Stimulated activated CD4-positive, alpha-beta T cell treated with anti-CD3 and anti-CD28 coated beads, TNF-alpha, amount 100 ng/mL, for 1 hour (primary cell): ENCODE data around the gene TCF4.

Experiments used
- DNase-seq, 3 donors: peaks; one replicate each; pipeline ENCODE4 v3.0.0-alpha.2; 2020; ENCODE audit warnings: low read depth in 3 of 3, low spot score in 1 of 3

TCF4 gene

DNA sequence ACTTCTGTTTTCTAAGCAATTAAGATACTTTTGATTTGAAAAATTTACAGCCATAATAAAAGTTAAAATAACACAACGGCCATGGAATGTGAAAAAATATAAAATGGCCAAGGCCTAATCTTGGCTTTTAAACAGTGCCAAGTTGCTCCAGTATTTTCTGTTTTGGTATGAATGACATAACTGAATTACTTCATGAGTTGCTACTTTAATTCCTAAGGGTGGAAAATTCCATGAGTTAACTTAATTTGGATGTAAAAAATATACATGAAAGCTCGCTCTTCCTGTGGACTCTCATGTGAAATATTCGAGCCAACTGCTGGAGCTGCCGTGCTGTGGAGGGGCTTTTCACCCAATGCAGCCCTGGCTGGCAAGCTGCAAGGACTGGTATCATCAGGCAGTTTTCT, 342.8 kb downstream of the TCF4 start:
- DNase-seq, result no peak

DNA sequence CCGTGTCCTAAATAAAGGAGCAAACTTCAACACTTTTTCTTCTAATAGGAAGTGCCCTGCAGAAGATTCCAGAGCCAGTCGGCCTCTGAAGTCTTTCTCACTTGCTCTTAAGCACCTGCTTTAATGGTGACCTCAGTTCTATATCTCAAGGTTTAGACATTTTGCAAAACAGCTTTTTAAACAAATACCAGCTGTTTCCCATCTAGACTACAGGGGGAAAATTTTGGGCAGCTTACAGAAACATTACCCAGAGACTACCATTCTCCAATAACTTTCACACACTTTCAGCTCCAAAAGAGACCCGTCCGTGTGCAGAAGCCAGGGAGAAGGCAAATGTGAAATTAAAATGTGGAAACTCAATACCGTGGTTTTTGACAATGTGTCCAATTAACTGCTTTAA, 343.4 kb downstream of the TCF4 start:
- DNase-seq, result no peak

DNA sequence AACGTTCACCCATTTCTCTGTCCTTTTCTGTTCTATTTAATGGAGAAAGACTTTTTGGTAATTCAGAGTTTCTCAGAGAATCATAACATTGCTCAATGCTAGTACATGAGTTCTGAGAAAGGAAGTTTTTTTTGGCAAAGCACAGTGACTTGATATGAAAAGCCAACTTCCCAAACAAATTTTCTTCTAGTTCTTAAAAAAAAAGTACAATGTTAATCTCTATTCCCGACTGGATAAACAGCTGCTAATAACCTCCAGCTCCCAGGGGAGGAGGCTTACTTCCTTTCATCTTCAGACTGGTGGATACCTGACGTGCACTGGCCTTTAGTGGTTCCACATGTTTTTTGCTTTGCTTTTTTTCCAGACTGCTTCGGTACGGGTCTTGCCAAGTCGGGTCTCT, 344.1 kb downstream of the TCF4 start:
- DNase-seq, result no peak

DNA sequence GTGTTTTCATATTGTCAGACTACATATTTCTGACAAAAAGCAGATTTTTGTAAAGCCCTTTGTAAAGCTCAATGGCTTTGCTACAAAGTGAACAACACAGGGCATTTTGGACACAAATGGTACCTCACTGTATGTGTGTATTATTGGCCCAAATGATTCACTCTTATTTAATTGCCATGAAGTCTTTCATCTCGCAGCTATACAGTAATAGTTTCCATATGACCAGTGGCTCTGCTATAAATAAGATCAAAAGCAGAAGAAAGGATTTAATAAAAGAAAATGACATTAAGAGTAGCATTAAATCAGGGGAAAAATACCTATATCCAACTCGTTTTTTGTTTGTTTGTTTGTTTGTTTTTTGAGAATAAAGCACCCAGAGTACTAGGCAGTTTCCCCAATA, 344.7 kb downstream of the TCF4 start:
- no peak for DNase-seq

DNA sequence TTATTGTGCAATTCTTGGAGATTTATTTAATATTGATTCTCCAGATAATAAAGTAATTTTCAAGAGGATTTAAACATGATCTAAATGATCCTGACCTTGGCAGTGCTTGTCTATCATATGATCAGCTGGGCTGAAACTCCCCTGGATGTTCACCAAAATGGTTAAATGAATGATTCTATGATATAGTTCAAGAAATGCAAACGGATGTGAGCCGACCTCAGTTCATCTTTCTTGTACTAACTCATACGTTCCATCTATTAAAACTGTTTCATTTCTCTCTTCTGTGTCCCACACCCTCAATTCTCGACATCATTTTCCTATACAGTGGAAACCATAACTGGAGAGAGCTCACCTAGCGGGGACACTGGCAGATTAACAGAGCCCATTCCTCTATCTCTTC, 347.0 kb downstream of the TCF4 start:
- DNase-seq, result no peak

DNA sequence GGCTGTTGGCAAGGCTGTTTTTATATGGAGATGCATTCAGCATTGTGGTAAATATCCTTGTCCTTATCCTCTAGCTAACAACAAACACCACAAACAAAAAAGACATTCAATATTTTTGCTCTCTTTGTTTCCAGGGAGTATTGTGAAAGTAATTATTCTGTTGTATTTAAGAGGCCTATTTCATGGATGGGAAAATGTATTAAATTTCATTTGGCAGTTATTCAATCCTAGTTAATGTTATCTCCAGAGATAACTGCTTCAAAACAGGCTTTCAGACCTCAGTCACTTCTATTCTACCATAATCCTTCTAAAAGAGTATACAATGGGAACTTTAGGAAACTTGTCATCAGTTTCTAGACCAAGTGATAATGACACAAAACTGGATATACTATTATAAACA, 348.3 kb downstream of the TCF4 start:
- DNase-seq, result no peak

DNA sequence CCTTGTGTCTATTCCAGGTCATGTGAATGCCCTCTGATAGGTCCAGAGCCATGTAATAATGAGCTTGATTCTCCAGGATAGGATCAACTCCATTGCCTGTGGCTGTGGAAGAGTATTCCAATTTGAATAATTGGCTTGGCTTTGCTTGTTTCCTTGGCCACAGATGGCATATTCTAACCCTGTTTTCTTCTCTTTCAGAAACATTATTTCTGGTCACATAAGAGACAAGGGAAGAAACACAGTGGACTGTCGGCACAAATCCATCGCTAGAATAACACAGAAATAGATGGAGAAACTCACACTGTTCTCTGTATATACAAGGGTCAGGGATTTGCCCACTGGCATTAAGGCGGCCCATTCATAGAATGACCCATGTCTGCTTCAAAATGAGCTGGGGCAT, 350.3 kb downstream of the TCF4 start:
- no peak for DNase-seq

DNA sequence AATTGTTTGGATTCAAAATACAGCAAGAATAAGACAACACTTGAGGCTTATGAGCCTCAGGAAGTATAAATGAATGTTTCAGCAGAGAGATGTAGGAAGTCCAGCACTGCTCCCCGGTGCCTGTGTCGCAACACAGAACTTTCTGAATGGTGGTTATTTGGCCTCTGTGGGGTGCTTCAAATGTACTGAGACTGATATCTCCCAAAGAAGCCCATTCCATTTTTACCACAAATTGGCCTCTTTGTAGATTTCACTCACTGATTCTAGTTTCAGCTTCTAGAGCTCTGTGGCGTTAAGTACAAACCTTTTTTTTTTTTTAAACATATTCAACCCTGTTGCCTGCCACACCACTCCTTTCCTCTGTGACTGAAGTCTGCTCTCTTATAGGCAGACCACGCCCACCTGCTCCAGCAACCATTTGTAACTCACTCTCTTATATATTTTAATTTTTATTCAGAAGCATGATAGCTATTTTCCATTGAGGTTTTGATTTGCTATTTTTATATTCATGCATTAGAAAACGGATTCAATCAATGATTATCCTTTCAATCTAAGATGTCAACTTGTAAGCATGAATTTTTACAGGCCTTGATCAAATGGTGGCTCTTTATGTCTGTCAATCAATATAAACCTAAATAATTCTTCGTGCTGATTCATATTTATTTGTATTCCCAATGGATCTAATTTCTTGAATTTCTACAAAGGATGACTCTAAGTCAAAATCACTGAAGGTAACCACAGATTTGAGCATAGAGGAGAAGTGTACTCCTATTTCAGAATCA, 351.7 kb downstream of the TCF4 start:
- DNase-seq, result no peak

DNA sequence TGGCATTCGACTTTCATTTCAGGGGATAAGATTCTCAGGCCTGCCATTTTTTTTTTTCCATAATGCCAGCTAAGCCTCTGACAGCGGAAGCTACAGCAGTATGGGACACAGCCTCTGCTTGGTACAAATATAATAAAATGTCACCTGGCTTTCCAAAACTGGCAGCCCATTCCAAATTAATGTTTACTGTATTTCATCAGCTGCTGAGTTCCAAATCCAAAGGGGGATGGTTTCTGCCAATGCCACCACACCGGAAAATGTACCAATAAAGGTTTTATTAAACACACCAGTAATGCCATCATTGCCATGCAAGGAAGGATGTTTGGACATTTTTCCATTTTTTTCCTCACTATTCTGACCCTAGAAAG, 352.9 kb downstream of the TCF4 start:
- DNase-seq, result no peak

DNA sequence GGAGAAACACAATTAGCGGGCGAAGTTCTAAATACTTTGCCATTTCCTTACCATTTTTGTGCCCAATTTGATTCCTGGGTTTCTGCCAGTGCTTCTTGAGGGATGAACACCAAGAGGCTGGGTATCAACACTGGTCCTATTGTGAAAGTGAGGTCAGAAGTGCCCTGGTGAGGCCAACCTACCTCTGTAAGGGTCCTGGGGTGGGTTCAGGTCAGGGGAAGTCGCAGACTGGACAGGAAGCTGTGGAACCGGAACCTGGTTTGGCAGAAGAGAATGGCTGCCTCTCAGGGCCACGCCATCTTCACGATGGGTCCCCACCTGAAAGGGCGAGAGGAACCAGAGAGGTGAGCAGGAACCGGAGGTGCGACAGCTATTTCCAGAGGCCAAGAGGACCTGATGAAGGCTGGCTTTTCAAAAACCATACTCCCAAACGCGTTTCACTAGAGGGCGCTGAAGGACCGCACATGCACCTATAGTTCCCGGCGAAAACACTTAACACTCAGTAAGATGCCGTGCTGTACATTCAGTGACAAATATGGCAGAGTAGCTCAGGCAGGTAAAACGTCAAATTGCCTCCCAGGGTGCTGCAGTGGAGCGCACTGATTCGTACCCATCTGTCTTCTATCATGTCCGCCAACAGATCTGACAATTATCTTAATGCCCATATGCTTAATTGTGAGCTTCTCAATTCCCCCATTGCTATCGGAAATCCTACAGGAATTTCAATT, 353.5 kb downstream of the TCF4 start:
- peak in 1 of 3 donors; percentile 7 for DNase-seq

DNA sequence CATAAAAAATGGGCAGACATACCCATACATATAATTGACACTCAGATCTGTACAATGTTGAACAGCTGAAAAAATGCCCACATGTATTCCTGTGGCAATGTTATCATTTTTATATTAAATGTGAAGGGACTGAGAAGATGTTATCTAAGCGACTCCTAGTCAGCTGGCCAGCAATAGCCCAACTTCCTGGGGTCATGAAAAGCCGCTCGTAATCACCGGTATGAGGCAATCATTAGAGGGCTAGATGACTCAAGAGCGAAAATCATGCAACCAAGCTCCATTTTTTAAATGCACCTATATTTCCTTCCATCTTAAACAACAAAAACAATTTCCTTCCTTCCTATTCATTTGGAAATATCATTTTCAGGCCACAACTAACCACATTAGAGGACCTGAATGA, 354.1 kb downstream of the TCF4 start:
- no peak for DNase-seq

DNA sequence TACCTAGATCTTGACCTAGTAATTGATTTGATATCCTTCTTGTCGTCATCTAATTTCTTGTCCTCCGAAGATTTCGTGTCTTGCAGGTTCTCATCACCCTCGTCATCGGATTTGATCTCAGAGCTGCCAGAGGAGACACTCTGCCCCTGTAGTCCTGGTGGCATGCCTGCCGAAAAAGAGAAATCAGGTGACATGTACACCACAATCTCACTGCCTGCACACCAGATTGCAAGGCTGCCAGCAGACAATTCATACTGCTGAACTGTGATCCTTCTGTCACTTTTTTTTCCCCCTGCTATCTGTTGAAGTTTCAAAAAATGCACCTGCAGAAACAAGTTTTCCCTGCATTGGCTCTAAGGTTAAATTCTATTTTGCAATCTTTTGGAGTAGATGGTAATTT, 355.5 kb downstream of the TCF4 start:
- DNase-seq, result no peak

DNA sequence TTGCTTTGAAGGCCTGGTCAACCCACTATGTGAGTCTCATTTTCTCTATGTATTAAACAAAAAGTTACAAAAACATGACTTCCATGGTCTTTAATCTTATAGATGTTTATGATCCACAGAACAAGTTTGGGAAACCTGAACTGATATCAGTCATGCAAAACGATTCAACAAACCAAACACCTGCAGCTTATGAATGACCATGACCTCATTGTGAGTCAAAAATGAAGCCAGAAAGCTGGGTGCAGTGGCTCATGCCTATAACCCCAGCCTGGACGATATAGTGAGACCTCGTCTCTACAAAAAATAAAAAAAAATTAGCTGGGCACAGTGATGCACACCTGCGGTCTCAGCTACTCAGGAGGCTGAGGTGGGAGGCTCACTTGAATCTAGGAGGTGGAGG, 358.3 kb downstream of the TCF4 start:
- no peak for DNase-seq

DNA sequence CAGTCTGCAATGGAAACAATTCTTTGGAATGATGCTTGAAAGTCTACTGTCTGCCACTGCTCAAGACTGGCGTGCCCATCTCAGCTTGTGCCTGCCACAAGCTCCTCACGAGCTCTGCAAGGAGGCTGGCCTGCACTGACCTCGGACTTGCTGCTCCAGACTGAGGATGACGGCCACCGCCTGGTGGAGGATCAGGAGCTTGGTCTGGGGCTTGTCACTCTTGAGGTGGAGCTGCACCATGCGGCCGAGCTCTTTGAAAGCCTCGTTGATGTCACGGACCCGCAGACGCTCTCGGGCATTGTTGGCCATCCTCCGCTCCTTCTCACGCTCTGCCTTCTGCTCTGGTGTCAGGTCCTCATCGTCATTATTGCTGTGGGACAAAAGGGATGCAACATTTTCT, 359.3 kb downstream of the TCF4 start:
- DNase-seq, result no peak

DNA sequence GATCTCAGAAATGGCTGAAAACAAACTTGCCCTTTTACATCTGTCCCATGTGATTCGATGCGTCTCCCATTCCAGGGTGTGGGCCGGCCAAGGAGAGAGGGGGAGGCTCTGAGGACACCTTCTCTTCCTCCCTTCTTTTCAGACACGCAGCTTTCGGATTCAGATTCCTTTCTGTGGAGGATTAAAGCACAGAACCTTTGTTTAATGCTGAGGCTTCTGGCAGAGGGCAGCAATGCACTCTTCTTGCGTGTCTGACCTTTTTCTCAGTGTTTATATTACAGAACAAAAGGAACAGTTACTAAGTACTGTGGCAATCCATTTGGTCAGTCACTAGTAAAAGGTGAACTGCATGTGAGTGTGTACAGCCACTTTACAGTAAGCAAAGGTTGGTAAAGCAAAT, 359.8 kb downstream of the TCF4 start:
- DNase-seq, result no peak

DNA sequence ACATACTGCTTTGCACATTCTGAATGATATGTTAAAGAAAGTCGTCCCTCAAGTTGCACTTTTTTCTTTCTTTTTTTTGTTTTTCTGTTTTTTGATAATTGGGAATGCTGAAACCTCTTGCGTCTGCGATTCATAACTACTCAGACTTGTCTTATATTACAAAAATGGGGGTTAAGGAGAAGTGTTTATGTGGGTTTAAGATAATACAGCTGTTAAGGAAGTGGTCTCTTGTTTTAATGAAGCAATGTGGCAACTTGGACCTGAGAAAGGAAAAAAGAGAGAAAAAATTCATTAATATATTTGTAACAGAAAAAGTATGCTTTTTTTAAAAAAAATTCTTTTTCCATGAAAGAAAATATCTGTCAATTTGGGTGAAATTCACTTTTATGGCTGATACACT, 360.2 kb downstream of the TCF4 start:
- DNase-seq, result no peak

DNA sequence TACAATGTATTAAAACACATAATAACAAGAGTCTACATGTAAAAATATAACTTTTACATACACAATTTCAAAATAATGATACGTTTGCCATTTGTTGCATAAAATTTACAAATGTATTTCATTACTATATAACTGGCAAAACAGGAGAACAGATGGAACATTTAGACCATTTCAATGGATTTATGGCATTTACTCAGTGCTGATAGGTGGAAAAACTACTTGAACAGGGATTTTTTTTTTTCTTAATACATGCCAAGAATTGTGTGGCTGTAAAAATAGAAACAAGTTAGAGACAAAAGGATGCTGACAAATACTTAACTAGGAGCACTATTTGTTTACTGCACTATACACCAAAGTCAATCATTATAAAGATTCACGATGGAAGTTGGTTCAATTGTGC, 361.9 kb downstream of the TCF4 start:
- DNase-seq, result no peak

DNA sequence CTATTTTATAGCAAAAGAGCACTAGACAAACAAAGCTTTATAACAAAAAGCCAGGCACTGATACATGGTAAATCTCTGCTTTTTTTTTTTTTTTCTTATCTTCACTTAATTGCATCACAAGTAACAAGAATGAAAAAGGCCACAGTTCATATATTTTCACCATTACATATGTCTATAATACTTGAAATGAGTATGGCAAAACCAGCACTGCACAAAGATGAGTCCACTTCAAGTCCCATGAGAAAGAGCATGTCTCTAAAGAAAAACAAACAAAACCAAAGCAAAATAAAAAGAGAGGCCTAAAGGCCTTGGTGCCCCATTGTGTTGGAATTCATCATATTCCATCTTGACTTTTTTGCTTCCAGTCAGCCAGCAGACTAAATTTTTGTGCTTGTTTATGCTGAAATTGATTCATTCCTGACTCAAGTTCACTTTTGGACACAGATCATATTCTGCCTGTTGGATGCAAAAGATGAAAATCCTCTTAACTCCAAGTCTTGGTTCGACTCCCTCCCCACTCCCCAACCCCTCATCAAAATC, 363.8 kb downstream of the TCF4 start:
- no peak for DNase-seq

DNA sequence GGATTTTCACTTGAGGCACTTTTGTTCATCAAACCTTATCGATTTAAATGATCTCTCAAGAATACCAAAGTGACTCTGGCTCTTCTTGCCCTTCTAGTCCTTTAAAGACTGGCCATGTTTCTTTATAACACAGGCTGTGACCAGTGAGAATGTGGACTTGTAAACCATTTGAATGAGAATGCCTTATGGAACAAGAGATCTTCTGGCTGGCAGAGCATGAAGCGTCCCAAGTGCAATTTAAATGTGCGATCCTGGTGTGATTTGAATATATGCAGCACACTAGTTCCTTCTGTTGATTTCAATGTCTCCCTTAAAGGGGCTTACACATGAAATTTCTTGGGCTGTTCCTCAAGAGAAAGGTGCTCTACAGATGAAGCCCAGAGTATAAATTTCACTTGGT, 366.4 kb downstream of the TCF4 start:
- no peak for DNase-seq

DNA sequence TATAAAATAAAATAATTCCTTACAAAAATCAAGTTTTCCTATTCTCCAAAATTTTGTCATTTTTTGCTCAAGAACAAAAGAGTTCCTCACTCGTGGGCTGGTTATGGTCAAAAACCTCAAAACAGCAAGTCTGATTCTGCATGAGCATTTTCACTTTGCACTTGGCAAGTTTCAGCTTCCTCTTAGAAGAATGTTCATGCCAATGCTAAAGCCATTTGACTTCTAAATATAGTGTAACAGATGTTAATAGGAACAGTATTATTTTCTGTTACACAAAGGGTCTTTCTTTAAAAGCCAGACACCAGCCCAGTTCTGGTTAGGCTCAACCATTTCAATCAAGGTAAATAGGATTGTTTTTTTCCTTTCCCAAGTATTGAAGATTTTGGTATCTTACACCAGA, 367.5 kb downstream of the TCF4 start:
- DNase-seq, result no peak

DNA sequence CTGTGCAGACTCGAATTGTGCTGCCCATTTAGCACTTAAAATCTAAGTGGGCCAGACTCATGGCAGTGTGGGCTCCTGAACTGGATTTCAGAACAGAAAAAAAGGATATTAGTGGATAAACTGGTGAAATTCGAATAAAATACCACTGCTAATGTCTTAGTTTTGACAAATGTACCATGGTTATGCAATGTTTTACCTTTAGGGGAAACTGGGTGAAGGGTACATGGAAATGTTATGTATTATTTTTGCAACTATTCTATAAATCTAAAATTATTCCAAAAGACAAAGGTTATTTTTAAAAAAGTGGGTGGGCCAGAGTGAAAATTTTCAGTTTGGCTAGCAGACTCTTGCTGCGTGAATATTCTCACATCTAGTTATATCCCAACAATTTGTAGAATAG, 368.2 kb downstream of the TCF4 start:
- DNase-seq, result no peak

DNA sequence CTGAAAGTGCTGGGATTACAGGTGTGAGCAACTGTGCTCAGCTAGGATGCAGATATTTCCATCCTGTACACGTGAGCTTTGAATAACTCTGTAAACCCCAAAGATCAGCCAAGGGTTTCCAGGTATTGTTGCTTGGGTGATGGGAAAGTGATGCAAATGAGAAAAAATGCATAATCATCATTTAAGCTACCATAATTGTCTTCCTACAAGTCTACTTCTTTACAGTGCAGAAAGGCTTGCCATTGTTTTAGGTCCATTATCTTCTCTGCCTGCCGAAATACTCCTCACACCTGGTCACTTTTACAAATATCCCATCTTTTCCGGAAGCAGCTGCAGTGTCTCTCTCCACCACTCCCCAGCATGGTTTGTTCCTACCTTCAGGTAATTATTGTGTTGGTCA, 368.9 kb downstream of the TCF4 start:
- DNase-seq, result no peak

DNA sequence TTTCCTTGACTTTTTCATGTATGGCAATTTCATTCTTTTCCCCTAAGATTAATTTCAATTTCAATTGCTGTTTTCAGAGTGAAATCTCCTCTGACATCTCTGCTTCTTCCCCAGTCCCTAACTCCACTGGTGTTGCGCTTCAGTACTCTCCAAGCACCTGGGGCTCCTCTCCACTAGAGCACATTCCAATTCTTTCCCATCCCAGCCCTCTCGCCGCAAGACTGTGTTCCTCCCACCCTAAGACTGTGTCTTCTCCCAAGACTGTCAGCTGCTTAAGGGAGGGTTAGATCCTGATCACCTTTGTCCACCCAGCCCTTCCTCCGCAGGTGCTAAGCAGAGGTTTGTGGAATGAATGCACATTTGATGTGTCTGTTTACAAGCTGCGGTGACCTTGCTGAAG, 373.0 kb downstream of the TCF4 start:
- DNase-seq, result no peak
